SIG-M5 treated with dmso at 0.1 percent for 504 hours (cell line): ENCODE results near the gene ST7.

Experiments used
- DNase-seq: peaks from one replicate; lab custom pipeline; 2025; ENCODE audit not compliant: unreplicated experiment; lab: John Stamatoyannopoulos, UW

Gene ST7

GRCh38 chr7:116977172-116977571 lies 23.9 kb downstream of the ST7 start:
- DNase-seq: no peak

GRCh38 chr7:116978006-116978405 lies 24.7 kb downstream of the ST7 start:
- DNase-seq: no peak

DNA sequence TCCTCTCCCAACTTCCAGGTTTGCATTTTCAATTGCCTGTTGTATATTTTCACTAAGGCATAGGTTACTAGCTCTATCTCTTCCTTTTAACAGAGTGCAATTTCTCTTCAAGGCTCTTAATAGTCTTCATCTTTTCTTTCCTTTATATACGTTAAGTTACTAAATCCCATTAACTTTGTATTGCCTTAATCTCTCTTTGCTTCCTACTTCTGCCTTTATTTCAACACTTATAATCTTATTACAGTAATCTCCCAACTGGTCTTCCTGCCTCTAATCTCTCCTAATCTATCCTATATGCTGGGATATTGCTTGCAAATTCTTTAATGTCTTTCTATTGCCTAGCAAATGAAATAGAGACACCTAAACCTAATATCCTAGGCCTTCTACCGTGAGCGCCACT lies 26.1 kb downstream of the ST7 start:
- no peak for DNase-seq

DNA sequence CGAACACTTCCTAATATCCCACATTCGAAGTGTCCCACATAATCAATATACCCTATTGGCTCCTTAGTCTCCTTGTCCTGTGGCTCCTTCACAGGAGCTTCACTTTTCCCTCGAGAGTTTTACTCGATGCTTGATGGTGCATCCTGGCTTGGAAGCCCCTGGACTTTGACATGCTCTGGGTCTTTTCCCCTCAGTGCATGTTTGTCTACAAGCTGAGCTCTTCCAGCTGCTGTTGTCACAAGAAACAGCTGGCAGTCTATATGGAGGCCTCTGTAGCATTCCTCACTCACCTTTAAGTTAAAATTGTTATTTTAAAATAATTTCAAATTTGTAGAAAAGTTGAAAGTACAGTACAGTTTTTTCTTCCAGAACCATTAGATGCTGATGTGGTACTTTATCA lies 27.1 kb downstream of the ST7 start:
- no peak for DNase-seq

GRCh38 chr7:116981939-116982338 lies 28.6 kb downstream of the ST7 start:
- DNase-seq: no peak

DNA sequence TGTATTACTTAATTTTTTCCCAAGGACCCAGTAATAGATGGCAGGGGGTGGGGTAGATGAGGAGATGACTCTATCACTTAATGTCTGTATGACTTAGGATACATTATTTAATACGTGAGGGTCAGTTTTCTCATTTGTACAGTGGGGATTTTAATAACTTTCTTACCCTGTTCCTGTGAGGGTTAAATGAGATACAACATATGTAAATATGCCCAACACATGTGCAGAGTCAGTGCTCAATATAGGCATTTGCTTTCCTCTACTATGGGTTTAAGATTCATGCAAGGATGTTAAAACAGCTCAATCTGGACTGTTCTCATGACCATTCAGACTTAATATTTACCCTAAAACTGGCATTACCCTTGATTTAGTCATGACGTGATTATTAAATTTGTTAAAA lies 31.2 kb downstream of the ST7 start:
- no peak for DNase-seq

GRCh38 chr7:116984917-116985316 lies 31.6 kb downstream of the ST7 start:
- peak; percentile 47 for DNase-seq

DNA sequence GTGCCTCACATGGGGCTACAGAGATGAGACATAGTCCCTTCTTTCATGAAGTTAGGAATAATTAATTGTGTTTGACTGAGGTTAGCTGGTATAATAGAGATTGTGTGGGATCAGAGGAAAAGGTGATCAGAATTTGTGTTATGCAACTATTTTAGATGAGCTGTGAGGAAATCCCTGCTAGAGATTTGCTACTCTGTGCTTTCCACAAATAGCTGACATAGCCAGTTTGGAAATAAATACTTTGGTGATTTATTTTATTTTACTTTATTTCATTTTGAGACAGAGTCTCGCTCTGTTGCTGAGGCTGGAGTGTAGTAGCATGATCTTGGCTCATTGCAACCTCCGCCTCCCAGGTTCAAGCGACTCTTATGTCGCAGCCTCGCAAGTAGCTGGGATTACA lies 32.3 kb downstream of the ST7 start:
- no peak for DNase-seq

DNA sequence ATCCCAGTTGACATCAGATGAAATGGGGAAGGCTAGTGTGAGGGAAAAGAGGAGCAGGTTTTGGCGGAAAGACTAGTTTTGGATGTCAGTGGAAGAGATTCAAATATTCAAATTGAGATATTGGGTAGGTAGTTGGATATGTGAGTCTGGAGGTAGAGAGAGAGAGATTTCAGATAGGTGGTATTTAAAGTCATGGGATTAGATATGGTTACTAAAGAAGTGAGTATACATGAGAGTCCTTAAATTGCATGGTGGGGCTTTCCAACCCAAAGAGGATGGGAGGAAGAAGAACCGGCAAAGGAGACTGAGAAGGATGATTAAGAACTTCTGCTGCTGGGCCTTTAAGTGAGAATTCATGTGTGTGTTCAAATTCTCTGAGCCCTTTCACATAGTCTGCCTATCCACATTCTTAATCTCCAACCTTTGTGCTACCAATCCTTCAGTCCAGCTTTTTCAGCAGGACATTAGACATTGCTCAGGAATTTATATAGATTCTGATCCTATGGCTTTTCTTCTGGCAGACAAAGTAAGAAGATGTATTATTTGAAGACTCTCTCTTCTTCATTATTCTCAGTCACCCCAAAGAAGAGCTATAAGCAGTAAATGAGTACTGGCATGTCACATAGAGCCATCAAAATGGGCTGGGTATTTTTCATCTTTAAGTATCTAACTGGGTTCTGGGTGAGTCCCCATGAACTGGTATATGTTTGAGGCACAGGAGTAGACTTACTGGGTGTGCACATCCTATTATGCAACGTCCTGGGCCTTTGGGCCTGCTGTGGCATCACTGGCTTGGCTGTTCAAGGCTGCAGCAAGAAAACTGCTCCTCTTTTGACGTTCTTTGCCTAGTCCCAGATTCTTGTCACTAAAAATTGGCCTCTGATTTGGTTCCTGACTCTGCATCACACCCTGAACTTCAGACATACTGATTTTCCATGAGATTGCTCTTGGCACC lies 33.6 kb downstream of the ST7 start:
- DNase-seq: no peak

- DNase-seq: no peak
Measured at GRCh38 chr7:116988363-116988989, 35.2 kb downstream of the ST7 start.

DNA sequence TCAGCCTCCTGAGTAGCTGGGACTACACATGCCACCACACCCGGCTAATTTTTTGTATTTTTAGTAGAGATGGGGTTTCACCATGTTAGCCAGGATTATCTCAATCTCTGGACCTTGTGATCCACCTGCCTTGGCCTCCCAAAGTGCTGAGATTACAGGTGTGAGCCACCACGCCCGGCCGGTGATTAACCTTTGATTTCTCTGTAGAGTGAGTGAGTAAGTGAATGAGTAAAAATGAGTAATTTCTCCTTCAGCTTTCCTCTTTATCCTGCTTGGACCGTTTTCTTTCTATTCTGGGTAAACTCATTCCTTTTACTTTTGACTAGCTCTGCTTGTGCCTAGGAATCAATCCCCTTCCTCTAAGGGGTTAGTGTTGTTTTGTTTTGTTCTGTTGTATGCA lies 36.8 kb downstream of the ST7 start:
- DNase-seq: no peak

GRCh38 chr7:116991233-116991632 lies 37.9 kb downstream of the ST7 start:
- DNase-seq: no peak

- DNase-seq: no peak
Measured at GRCh38 chr7:116994611-116995010, 41.3 kb downstream of the ST7 start.

DNA sequence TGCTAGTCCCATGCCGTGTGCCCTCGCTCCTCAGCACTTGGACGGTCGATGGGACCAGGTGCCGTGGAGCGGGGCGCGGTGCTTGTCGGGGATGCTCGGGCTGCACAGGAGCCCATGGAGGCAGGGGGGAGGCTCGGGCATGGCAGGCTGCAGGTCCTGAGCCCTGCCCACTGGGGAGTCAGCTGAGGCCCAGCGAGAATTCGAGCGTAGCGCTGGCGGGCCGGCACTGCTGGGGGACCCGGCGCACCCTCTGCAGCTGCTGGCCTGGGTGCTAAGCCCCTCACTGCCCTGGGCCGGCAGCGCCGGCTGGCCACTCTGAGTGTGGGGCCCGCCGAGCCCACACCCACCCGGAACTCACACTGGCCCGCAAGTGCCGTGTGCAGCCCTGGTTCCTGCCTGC lies 44.7 kb downstream of the ST7 start:
- no peak for DNase-seq

DNA sequence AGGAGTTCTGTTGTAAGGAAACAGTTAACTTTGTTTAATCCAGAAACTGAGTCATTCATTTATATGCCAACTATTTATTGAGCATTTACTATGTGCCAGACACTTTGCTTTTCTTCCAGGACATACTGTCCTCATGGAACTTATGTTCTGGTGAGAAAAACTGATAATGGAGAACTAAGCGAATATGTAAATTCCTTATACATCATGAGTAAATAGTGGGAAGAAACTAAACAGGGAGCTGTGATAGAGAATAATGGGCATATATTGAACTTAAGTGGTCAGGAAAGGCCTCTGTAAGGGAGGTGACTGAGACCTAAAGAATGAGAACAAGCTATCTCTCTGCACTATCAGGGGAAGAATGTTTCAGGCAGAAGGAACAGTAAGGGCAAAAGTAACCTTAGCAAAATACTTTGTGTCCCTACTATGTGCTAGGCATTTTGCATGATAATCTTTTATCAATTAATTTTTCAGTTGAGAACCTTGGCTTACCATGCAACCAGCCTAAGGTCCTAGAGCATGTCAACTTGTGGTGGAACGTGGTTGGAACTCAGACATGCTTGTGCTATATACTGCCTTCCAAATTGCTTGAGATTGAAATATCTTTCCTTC lies 45.4 kb downstream of the ST7 start:
- DNase-seq: no peak

DNA sequence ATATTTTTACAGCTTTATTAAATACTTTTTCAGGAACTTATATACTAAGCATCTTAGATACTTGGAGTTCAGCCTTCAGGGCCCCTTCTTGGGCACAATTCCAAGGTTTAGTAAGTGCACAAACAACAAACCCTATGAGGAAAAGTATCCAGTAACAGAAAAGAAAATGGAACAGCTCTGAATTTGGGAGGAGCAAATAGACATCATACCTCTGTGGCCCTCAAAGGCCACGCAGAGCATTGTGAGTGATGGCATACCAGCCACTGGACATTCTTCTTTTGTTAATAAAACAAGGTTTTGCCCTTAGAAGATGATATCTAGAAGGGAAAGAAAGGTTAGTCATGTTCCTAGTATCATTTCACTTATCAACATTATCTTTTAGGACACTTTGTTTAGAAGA lies 46.0 kb downstream of the ST7 start:
- DNase-seq: no peak

DNA sequence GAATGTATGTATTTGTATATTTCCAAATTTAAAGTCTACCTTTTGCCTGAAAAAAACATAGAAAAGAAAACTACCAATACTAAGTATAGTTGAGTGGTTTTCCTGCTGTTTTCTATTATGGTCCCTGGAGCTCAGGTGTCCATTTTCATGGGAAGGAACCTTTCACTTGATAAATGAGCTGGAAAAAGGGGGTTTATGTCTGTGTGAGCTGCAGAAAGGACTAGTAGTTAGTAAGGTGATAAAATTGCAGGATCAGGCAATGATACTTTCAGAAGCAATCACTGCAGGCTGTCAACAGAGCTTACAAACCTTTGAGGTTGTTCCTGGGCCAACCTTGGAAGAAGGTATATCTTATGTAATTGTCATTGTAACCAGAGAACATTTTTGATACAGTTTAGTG lies 48.0 kb downstream of the ST7 start:
- DNase-seq: no peak

GRCh38 chr7:117004899-117005298 lies 51.6 kb downstream of the ST7 start:
- DNase-seq: no peak

DNA sequence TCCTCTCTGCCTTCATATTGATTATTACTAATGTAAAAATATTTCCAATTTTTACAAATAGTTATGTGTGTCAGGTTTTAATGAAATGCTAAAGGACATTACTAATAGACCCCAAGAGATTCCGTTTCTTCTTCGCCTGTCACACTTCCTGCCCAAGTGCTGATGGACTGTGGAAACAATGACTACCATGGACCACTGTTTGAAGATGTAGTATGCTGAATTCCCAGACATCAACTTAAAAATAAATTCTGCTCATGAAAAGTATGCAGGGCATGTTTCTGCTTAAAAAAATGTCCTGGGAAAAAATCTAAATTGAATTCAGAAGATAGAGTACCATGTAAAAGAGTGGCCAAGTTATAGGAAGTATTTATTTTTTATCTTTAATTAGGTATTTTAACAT lies 52.1 kb downstream of the ST7 start:
- no peak for DNase-seq

DNA sequence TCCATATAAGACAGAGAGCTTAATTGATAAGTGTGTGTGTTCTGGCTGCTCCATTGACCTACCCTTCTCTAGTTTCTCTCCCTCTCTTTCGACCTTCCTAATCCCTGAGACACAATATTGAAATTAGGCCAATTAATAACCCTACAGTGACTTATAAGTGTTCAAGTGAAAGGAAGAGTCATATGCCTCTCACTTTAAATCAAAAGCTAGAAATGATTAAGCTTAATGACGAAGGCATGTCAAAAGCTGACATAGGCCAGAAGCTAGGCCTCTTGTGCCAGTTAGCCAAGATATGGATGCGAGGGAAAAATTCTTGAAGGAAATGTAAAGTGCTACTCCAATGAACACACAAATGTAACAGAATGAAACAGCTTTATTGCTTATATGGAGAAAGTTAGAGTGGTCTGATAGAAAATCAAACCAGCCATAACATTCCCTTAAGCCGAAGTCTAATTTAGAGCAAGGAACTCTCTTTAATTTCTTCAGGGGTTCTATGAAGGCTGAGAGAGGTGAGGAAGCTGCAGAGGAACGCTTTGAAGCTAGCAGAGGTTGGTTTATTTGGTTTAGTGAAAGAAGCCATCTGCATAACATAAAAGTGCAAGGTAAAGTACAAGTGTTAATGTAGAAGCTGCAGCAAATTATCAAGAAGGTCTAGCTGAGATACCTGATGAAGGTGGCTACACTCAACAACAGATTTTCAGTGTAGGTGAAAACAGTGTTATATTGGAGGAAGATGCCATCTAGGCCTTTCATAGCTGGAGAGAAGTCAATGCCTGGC lies 53.8 kb downstream of the ST7 start:
- no peak for DNase-seq

DNA sequence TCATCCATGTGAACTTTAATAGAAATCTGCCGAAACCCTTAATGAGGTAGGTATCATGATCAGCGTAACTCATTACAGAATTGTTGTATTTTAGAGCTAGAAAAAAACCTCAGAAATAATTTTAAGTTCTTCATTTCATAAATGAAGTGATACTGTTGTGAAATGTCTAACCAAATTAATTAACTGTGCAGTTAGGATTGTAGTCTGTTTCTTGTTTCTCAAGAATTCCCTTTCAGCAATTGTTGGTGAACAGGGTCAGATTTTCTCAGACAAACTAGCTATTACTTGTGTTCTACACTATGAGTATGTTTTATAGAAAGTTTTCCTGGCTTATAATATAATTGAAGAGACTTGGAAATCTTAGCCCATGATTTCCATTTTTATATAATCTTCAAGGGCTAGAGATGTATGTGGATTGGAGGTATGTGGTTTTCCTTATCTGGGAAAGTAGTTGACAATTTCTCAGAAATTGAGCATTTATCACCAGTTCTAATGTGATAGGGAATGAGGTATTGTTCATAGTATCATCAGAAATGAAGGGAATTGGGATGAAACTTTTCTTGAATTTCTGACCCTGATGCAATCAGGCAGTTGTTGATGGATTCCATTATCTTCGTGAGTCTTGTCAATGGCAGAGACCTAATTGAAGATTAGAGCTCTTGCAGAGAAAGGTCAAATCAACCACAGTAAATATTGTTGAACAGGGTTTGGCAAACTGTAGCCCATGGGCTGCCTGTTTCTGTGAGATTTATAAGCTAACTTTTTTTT lies 55.0 kb downstream of the ST7 start:
- no peak for DNase-seq
